ENCODE results near the gene LCN15. TPM values are rescaled to one million over a fixed set of nuclear protein-coding genes. Genes with fewer than 3 reads are reported as not detected.

LCN15 gene
- polyA plus RNA-seq, 3 donors, result 0.06 to 0.21 (median 0.15) TPM

DNA sequence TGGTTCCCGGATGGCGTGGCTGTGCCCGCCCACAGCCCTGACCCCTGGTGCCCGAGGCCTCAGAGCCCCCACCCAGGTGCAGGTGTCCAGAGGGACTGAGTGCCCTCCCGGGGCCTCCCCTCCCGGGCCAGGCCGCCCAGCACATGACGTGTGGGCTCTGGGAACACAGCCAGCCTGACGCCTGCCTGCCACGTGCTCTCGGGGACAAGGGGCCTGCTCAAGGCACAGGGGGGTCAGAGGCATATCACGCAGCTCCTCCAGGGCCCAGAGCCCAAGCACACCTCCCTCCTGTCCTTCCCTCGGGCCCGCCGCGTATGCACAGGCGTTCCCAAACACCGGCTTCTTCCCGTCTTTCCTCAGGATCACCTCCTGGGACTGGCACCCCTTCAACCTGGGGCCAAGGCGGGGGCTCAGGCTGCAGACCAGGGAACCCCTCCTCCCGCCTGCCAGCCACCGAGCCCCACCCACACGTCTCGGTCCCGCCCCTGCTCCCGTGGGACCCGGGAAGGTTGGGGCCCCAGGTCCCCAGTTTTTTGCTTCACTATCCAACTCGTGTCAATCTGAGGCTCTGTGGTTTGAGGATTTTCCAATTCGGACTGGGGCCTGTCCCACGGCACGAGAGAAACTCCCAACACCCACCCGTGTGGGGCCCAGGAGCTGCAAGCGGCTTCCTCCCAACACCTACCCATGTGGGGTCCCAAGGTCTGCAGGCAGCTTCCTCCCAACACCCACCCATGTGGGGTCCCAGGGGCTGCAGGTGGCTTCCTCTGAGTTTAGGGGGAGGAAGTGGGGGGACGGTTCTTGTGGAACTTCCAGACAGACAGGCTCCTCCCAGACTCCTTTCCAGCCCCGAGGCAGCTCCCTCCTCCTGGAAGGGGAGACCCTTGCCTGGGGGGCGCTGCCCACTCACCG lies 23.1 kb downstream of the LCN15 start:
- no peak for DNase-seq

- DNase-seq, result no peak
Measured at GRCh38 chr9:136740491-136740890, 23.8 kb downstream of the LCN15 start.

DNA sequence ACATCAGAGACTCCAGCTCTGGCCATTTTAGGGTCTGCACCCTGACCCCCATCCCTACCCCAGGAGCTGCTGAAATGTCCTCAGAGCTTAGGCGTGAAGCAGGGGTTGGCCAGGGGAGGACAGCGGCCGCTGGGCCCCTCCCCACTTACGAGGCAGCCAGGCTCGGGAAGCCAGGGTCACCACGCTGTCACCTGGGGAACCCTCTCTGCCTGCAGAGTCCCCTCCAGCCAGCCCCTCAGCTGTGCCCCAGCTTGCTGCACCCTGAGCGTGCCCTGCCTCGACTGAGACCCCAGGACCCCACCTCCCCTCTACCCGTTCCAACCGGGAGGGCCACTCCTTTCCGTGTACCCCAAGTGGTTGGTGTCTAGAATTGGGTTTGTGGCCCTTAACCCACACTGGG lies 24.2 kb downstream of the LCN15 start:
- DNase-seq, result no peak

- DNase-seq, result no peak
Measured at GRCh38 chr9:136739509-136739908, 24.8 kb downstream of the LCN15 start.

DNA sequence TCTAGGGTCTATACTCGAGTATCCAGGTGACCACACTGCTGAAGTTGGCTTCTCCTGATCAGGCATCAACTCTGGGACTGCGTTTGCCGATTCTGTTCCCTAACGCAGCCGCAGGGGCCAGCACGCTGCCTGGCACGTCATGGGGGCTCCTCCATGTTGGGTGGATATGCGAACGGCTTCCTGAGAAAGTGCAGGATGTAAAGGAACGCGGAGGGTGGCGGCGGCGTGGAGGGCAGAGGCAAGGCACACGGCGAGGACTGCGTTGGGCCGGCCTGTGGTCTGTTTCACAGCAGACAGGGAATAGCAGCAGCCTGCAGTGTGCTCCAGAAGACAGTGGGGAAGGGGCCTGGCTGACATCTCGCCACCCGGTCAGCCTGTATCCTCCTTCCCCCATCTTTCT lies 25.4 kb downstream of the LCN15 start:
- DNase-seq, result no peak

DNA sequence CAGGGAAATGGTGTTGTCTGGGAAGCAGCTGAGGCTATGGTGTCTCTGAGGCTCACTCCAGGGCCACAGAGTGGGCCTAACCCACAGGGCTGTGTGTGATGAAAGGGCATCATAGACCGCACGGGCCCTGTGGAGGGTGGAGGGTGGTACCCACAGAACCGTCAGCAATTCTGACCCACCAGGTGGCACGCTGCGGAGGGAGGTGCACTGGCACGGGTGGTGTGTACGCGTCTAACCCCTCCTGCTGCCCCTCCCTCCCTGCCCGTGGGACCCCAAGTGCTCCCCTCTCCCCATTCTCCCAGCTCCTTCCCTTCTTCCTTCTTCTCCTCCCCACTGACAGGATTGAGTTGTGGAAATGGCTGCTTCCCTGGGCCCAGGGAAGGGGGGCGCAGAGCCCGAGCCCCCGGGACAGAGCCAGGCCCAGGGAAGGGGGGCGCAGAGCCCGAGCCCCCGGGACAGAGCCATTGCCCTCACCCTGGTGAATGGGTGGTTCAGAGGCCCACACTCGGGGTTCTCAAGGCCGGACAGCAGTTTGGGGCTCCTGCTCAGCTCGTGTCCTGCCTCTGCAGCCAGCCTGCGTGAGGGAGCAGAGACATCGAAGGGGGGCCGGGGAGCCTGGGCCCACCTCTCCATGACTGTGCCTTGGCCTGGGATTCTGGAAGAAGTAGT lies 28.4 kb downstream of the LCN15 start:
- no peak for DNase-seq

- no peak for DNase-seq
Measured at GRCh38 chr9:136734837-136735496, 29.4 kb downstream of the LCN15 start.

- DNase-seq, result no peak
Measured at GRCh38 chr9:136733611-136734010, 30.7 kb downstream of the LCN15 start.

- DNase-seq, result no peak
Measured at GRCh38 chr9:136732444-136733178, 31.7 kb downstream of the LCN15 start.

DNA sequence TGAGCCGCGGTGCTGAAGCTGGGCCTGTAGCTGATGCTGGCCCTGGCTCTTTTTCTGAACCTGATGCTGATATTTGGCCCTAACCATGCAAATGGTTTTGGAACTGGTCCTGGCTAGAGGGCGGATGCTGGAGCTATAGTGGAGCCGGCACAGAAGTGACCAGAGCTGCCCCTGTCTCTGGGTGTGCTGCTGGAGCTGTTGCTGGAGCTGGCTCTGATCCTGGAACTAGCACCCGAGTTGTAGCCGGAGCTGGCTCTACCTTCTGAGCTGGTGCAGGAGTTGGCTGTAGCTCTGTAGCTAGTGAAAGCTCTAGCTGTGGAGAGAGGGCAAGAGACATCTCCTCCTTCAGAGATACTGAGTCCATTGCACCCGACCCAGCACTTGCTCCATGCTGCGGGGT lies 34.4 kb downstream of the LCN15 start:
- no peak for DNase-seq

DNA sequence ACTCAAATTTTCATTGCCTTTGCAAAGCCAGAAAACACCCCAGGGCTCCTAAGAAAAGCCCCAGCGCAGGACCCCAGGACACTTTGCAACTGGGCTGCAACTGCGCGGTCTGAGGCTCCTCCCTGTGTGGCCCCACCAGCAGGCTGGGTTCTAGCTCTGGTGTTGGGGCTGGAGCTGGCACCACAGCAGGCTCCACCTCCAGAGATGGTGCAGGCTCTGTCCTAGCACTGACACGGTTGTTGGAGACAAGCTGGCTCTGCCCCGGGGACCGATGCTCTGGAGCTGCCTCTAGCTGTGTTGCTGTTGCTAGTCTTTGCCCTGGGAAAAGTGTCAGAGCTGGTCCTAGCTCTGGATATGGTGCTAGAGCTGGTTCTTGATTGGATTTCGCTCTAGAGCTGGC lies 35.2 kb downstream of the LCN15 start:
- DNase-seq, result no peak

DNA sequence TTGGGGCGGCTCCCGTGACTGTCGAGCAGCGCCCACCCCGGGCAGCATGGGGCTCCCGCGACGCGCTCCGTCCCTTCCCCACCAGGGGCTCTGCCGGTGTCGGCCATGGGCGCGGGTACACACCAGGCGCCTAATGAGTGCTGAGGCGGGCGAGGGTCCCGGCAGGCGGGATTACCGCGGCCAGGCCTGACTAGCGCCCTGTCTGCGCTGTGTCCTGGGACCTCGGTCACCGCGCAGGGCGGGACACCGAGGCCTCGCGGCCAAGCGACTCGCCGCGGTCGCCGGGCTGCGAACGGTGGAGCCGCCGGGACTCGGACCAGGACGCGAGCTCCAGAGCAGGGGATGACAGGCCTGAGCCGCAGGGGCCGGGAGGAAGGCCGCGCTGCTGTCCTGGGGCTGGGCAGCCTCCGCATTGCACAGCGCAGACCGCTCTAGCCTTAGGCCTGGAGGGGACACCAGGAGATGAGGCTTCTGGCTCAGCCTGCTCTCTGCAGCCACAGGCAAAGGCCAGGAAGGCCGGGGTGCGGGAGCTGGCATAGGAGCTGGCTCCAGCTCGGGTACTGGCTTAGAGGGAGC lies 35.7 kb downstream of the LCN15 start:
- no peak for DNase-seq

DNA sequence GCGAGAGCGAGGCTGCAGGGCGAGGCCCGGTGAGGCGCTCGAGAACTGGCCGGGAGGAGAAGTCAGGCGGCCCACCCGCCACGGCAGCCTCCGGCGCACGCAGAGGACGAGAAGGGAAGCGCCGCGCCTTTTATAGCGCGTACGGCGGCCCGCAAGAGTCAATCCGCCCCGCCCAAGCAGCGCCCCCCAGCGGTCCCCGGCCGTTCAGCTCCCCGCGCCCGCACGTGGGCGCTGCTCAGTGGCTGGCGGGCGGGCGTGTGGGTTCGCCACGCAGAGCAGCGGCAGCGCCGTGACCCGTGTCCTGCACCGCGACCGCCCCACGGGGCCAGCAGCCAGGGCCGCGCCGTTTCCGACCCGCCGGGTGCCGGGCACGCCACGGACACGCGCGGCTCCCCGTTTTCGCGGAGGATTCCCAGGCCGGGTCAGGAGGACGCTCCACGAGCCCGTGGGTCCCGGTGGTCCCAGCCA lies 36.2 kb downstream of the LCN15 start:
- peak; percentile 88 for DNase-seq

- DNase-seq, result no peak
Measured at GRCh38 chr9:136726631-136727191, 37.6 kb downstream of the LCN15 start.

GRCh38 chr9:136726118-136726517 lies 38.2 kb downstream of the LCN15 start:
- no peak for DNase-seq

DNA sequence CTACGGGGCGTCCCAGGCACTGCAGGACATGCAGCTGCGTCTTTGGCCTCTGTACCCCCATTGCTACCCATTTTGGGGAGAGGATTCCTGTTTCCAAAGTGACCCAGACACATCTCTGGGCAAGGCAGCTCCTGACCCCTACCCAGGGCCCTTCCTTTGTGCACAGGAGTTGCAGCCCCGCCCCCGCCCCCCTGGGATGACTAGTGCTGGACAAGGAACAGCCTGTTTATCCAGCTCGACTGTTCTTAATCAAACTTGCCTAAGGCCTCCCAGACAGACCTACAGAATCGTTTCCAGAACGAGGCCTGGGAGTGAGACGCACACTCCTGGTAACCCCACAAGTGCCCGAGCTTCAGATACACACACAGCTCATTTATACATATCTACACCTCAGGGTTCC lies 38.7 kb downstream of the LCN15 start:
- no peak for DNase-seq

DNA sequence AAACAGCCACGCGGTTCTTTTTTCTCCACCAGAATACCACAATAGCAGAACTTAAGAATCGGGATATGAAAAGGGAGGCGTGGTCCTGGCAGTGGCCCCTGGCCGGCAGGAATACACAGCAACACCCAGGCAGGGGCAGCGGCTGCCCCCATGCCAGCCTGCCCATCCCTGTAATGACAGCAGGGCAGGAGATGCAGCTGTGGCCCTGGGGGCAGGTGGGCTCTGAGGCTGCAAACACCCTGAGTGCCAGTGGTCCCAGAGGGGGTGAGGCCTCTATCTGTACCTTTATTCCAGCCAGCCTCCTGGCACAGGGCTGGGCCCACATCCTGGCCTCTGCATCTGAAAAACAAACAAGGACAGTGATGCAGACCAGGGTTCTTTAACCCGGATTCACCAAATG lies 39.5 kb downstream of the LCN15 start:
- DNase-seq, result no peak

DNA sequence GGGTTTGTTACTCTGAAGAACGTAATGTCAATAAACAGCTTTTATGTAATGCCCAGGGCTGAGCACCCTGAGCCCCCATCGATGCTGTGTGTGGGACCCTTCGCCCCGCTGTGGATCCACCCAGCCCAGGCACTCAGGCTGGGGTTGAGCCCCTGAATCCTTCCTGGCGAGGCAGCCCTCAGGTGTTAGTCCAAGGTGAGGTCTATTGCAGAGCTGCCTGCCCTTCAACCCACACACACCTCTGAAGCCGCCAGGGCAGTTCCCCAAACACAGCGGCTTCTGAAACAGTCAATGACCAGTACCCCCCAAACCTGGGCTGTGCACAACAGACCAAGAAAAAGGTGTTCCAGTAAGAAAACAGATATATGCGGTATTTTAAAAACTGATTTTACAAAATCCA lies 40.3 kb downstream of the LCN15 start:
- DNase-seq, result no peak

DNA sequence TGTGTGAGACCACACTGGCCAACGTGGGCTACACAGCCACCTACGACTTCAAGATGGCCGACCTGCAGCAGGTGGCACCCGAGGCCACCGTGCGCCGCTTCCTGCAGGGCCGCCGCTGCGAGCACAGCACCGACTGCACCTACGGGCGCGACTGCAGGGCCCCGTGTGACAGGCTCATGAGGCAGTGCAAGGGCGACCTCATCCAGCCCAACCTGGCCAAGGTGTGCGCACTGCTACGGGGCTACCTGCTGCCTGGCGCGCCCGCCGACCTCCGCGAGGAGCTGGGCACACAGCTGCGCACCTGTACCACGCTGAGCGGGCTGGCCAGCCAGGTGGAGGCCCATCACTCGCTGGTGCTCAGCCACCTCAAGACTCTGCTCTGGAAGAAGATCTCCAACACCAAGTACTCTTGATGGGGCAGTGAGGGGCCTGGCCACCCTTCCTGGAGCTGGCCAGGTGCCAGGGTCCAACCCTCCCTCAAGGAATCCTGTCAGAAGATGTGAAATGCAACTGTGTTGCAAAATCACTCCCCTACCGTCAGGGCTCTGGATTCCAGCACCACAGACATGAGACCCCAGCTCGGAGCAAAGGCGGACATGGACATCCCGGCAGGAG lies 40.8 kb downstream of the LCN15 start:
- DNase-seq, result no peak

DNA sequence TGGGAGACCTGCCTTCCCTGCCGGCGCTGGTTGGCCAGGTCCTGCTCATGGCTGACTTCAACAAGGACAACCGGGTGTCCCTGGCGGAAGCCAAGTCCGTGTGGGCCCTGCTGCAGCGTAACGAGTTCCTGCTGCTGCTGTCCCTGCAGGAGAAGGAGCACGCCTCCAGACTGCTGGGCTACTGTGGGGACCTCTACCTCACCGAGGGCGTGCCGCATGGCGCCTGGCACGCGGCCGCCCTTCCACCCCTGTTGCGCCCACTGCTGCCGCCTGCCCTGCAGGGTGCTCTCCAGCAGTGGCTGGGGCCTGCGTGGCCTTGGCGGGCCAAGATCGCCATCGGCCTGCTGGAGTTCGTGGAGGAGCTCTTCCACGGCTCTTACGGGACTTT lies 41.4 kb downstream of the LCN15 start:
- no peak for DNase-seq

Measured in renal pelvis (tissue), 4 donors.